ENCODE measurements around the gene ITPK1. TPM values are rescaled to one million over a fixed set of nuclear protein-coding genes. Genes with fewer than 3 reads are reported as not detected.
A peak's percentile ranks its signal among the peaks of the same experiment; 100 is the strongest.

The ITPK1 gene
- total RNA-seq, 1 experiment from 2014 or later: 75.1 TPM

- Histone ChIP-seq H3K36me3 (replicated peaks; ENCODE audit: control insufficient read depth, insufficient read depth, low read length) (peaks cover 1% of the 10 kb centered on the region; the same call in 1 of the 2 replicates), H3K27me3 (ENCODE audit: control insufficient read depth, insufficient read depth, low read length) (no peaks in the 10 kb centered on the region), H3K4me3 (ENCODE audit: insufficient read depth, low read depth, low read length) (no peak overlapping the region)
- DNase-seq: no peak
Measured at GRCh38 chr14:93056840-93057585, 58.7 kb downstream of the ITPK1 start.

- no peaks in the 10 kb centered on the region for H3K27me3 ChIP-seq (ENCODE audit: control insufficient read depth, insufficient read depth, low read length)
- H3K4me3 ChIP-seq (ENCODE audit: insufficient read depth, low read depth, low read length): no peak overlapping the region
- peaks cover 1% of the 10 kb centered on the region; the same call in 1 of the 2 replicates for H3K36me3 ChIP-seq (replicated peaks; ENCODE audit: control insufficient read depth, insufficient read depth, low read length)
- DNase-seq: peak; percentile 74
Measured at GRCh38 chr14:93056166-93056839, 59.4 kb downstream of the ITPK1 start.

GRCh38 chr14:93055651-93056115 lies 60.0 kb downstream of the ITPK1 start:
- H3K4me3 ChIP-seq (ENCODE audit: insufficient read depth, low read depth, low read length): no peak overlapping the region

DNA sequence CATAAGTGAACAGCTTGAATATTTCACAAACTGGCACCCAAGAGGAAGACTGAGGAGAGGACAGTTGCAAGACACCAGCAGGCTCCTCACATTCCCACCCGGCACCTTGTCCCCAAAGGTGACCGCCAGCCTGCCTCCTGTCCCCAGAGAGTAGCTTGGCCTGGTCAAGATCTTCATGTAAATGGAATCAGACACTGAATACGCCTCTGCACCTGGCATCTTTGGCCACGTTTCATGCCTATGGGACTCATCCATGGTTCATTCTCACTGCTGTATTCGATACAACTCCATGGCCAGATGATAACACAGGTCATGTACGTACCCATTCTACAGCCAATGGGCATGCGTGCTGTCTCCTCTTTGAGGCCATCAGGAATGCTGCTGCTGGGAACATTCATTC lies 60.8 kb downstream of the ITPK1 start:
- no peaks in the 10 kb centered on the region for H3K27me3 ChIP-seq (ENCODE audit: control insufficient read depth, insufficient read depth, low read length)
- peaks cover 1% of the 10 kb centered on the region; the same call in 1 of the 2 replicates for H3K36me3 ChIP-seq (replicated peaks; ENCODE audit: control insufficient read depth, insufficient read depth, low read length)
- no peak for DNase-seq
- H3K4me3 ChIP-seq (ENCODE audit: insufficient read depth, low read depth, low read length): no peak overlapping the region

More at GRCh38 chr14:93055651-93056115, 60.0 kb downstream of the ITPK1 start:
- Histone ChIP-seq H3K36me3 (replicated peaks; ENCODE audit: control insufficient read depth, insufficient read depth, low read length) (peaks cover 1% of the 10 kb centered on the region; the same call in 1 of the 2 replicates), H3K27me3 (ENCODE audit: control insufficient read depth, insufficient read depth, low read length) (no peaks in the 10 kb centered on the region)
- DNase-seq: no peak

- H3K4me3 ChIP-seq (ENCODE audit: insufficient read depth, low read depth, low read length): no peak overlapping the region
- no peaks in the 10 kb centered on the region for H3K27me3 ChIP-seq (ENCODE audit: control insufficient read depth, insufficient read depth, low read length)
- peaks cover 1% of the 10 kb centered on the region; the same call in 1 of the 2 replicates for H3K36me3 ChIP-seq (replicated peaks; ENCODE audit: control insufficient read depth, insufficient read depth, low read length)
- DNase-seq: no peak
Measured at GRCh38 chr14:93054006-93054405, 61.7 kb downstream of the ITPK1 start.

DNA sequence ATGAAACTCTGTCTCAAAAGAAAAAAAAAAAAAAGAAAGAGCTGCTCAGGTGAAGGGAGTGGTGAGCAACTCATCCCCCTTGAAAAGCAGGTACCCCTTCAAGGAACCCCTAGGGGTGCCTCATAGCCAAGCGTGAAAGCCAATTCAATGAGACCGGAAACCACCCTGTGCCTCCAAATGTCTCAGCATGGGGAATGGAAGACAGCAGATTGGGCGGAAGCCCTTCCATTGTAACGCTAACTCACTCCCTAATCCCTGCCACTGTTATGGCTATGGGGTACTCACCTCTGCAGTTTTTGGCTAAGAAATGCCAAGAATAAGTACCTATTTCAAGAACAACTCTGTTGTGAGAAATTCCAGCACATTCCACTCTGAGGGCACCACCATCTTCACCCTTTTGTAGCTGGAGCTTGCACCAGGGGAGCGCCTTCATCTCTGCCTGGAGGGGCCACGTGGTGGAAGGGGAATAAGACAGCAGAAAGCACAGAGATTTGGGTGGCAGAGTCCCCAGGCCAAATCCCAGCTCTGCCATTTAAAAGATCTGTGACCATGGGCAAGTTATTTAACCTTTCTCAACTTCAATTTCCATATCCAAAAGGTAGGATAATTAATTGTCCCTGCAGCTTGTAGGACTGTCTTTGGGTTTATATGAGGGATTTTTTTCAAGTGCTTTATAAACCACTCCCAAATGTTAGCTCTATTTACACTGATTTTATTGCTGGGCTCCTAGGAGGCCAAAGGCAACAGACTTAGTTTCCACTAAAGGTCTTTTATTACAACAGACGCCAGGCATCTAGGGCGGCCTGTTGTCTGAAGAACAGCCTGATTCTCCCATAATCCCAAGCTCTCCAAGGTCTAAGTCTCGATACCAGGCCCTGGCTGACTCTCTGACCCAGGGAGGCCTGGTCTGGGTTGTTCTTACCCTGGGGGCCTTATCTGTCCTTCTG lies 63.9 kb downstream of the ITPK1 start:
- no peaks in the 10 kb centered on the region for H3K27me3 ChIP-seq (ENCODE audit: control insufficient read depth, insufficient read depth, low read length)
- DNase-seq: peak; percentile 84
- H3K36me3 ChIP-seq (replicated peaks; ENCODE audit: control insufficient read depth, insufficient read depth, low read length): peaks cover 1% of the 10 kb centered on the region; the same call in 1 of the 2 replicates
- H3K4me3 ChIP-seq (ENCODE audit: insufficient read depth, low read depth, low read length): no peak overlapping the region

- H3K27me3 ChIP-seq (ENCODE audit: control insufficient read depth, insufficient read depth, low read length): no peaks in the 10 kb centered on the region
- peaks cover 1% of the 10 kb centered on the region; the same call in 1 of the 2 replicates for H3K36me3 ChIP-seq (replicated peaks; ENCODE audit: control insufficient read depth, insufficient read depth, low read length)
- no peak for DNase-seq
- no peak overlapping the region for H3K4me3 ChIP-seq (ENCODE audit: insufficient read depth, low read depth, low read length)
Measured at GRCh38 chr14:93050761-93051160, 65.0 kb downstream of the ITPK1 start.

DNA sequence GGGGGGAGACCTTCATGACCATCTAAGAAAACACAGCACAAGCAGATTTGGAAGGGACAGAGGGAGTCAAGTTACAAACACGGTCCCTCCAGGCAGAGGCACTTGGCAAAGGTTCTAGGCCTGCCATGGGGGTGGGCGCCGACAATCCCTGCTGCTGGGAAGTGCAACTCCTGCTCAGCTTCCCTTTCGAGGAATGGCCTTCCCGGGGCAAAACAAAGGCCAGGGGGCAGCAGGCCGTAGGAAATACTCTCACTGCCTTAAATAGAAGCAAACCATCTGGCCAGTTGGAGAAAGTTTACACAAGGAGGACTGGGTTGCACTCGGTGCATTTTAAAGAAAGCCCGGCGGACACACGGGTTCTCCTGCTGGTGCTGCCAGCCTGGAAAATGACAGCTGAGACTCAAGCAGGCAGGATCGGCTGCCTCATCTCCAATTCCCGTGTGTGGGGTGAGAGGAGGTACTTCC lies 65.8 kb downstream of the ITPK1 start:
- no peaks in the 10 kb centered on the region for H3K36me3 ChIP-seq (replicated peaks; ENCODE audit: control insufficient read depth, insufficient read depth, low read length)

DNA sequence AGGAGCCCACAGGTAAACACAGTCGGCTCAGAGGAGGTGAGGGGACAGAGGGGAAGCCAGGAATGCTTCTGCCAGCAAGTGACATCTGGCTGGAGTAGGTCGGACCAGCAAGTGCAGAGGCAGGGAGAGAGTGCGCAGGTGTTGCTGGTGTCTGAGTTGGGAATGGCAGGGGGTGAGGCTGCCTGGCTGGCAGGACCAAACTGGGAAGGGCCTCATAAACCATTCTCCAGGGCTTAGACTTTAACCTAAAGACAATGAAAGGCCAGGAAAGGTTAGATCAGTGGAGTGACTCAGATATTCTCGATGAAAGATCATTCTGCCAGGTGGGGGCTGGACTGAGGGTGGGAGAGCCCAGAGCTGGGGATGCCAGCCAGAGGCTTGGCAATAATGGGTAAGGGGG lies 66.4 kb downstream of the ITPK1 start:
- H3K4me3 ChIP-seq (ENCODE audit: insufficient read depth, low read depth, low read length): no peak overlapping the region
- H3K36me3 ChIP-seq (replicated peaks; ENCODE audit: control insufficient read depth, insufficient read depth, low read length): no peaks in the 10 kb centered on the region
- no peak for DNase-seq
- no peaks in the 10 kb centered on the region for H3K27me3 ChIP-seq (ENCODE audit: control insufficient read depth, insufficient read depth, low read length)

More for the DNA sequence above, 65.8 kb downstream of the ITPK1 start:
- no peak for DNase-seq
- no peak overlapping the region for H3K4me3 ChIP-seq (ENCODE audit: insufficient read depth, low read depth, low read length)
- H3K27me3 ChIP-seq (ENCODE audit: control insufficient read depth, insufficient read depth, low read length): no peaks in the 10 kb centered on the region

DNA sequence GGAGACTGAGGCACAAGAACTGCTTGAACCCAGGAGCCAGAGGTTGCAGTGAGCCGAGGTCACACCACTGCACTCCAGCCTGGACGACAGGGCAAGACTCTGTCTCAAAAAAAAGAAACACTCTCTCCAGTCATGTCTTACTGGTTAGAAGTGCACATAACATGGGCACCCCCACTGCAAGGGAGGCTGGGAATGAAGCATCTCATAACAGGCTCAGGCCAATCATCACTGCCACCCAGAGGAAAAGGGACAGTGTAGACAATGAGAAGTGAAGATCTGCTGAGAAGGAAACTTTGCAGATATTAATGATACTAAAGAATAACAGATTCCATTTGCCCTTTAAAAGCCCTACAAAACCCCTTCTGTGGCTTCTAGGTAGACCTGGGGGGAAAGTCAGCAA lies 66.9 kb downstream of the ITPK1 start:
- Histone ChIP-seq H3K4me3 (ENCODE audit: insufficient read depth, low read depth, low read length) (no peak overlapping the region), H3K36me3 (replicated peaks; ENCODE audit: control insufficient read depth, insufficient read depth, low read length) (no peaks in the 10 kb centered on the region), H3K27me3 (ENCODE audit: control insufficient read depth, insufficient read depth, low read length) (no peaks in the 10 kb centered on the region)
- DNase-seq: no peak

GRCh38 chr14:93047661-93048060 lies 68.1 kb downstream of the ITPK1 start:
- no peaks in the 10 kb centered on the region for H3K36me3 ChIP-seq (replicated peaks; ENCODE audit: control insufficient read depth, insufficient read depth, low read length)
- H3K4me3 ChIP-seq (ENCODE audit: insufficient read depth, low read depth, low read length): no peak overlapping the region
- no peaks in the 10 kb centered on the region for H3K27me3 ChIP-seq (ENCODE audit: control insufficient read depth, insufficient read depth, low read length)
- DNase-seq: no peak

DNA sequence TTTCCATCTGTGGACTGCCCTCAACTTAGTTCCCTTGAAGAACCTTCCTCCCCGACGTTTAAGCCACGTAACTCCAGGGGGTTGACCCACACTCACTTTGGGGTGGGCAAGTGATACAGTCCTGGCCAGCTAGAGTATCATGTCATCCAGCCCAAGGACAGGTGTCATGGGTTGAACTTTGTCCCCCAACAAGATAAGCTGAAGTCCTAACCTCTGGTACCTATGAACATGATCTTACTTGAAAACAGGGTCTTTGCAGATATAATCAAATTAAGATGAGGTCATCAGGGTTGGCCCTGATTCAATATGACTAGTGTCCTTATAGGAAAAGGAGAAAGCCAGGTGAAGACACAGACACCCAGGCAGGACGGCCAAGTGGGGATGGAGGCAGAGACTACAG lies 68.6 kb downstream of the ITPK1 start:
- H3K27me3 ChIP-seq (ENCODE audit: control insufficient read depth, insufficient read depth, low read length): no peaks in the 10 kb centered on the region
- no peaks in the 10 kb centered on the region for H3K36me3 ChIP-seq (replicated peaks; ENCODE audit: control insufficient read depth, insufficient read depth, low read length)
- no peak overlapping the region for H3K4me3 ChIP-seq (ENCODE audit: insufficient read depth, low read depth, low read length)
- no peak for DNase-seq

DNA sequence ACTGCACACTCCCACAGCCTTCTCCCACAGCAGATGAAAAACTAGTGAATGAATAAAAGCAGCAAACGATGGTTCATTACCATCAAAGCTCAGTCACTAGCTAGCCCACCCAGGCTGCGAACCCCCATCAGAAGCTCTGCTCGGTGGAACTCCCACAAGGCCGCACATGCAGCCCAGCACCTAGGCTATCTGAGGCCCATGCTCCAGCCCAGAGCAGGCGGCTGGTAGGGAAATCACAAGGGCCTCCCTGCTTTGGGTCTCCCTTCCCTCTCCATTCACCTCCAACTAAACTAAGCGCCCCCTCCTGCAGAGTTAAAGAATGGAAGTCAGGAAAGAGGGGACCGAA lies 69.0 kb downstream of the ITPK1 start:
- H3K27me3 ChIP-seq (ENCODE audit: control insufficient read depth, insufficient read depth, low read length): no peaks in the 10 kb centered on the region
- H3K36me3 ChIP-seq (replicated peaks; ENCODE audit: control insufficient read depth, insufficient read depth, low read length): no peaks in the 10 kb centered on the region
- no peak overlapping the region for H3K4me3 ChIP-seq (ENCODE audit: insufficient read depth, low read depth, low read length)
- DNase-seq: no peak

DNA sequence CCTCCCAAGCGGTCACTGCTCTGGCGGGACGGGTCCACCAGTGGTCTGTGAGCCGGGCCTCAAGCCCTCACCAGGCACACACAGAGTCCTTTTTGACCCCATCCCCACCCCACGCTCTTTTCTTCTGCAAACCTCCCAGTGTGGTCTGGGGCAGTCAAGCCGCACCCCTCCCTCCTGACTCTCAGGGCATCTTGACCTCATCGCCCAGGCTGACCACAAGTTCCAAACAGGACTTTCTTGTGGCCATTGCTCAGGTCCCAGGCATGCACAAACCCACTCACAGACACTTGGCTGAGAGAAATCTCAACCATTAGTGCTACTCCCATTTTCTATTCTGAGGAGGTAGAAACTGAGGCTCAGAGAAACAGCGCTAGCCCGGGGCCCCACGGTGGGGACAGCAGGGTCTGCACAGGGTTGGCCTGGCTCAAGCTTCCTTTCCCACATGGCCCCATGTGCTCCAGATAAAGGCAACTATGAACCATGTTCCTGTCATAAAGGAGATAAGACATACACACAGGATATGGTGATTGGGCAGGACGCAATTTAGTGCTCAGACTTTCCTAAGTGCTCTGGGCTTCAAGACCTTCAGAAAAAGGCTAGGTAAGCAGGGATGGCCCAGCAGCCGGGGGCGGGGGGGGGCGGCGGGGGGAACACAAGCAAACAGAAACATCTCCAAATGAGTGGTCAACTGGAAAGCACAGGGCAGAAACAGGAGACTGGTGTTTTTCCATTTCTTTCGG lies 69.6 kb downstream of the ITPK1 start:
- no peaks in the 10 kb centered on the region for H3K27me3 ChIP-seq (ENCODE audit: control insufficient read depth, insufficient read depth, low read length)
- no peak for DNase-seq
- no peak overlapping the region for H3K4me3 ChIP-seq (ENCODE audit: insufficient read depth, low read depth, low read length)
- no peaks in the 10 kb centered on the region for H3K36me3 ChIP-seq (replicated peaks; ENCODE audit: control insufficient read depth, insufficient read depth, low read length)
